HepG2 (cell line): ENCODE data around the gene KRTAP5-11.
"Not testable (repeated sequence)": the region's sequence is repeated elsewhere in the genome, so short reads cannot be mapped to it uniquely, and the experiment has no call there.

ENCODE experiments used
- CEBPB ChIP-seq: IDR thresholded peaks from 2 replicates; pipeline ENCODE4 v1.6.1; 2011; ENCODE audit warnings: low read depth, low read length, improper control_type of control experiment, borderline replicate concordance
- CREB1 ChIP-seq, 2 experiments: fragments of 450-650 bp in 1 of 2; IDR thresholded peaks; 2 replicates each; pipeline ENCODE4 v1.6.1; 2016 to 2017; ENCODE audit warnings: control low read depth in 1 of 2, mild to moderate bottlenecking in 1 of 2, missing compliant biosample characterization in 1 of 2, missing genetic modification characterization in 1 of 2
- CTCF ChIP-seq: sonication (generic); formaldehyde crosslinking; IDR thresholded peaks from 2 replicates; pipeline ENCODE4 v1.5.0; 2020; ENCODE audit warnings: mild to moderate bottlenecking, missing genetic modification reagents, moderate library complexity
- GABPB1 ChIP-seq: IDR thresholded peaks from 2 replicates; pipeline ENCODE4 v1.6.1; 2016; ENCODE audit warnings: mild to moderate bottlenecking, missing genetic modification reagents, moderate library complexity, missing compliant biosample characterization
- HDAC2 ChIP-seq: sonication (generic); formaldehyde crosslinking; IDR thresholded peaks from 2 replicates; pipeline ENCODE4 v1.4.0; 2020; ENCODE audit warnings: missing genetic modification reagents
- IRF2 ChIP-seq: IDR thresholded peaks from 2 replicates; pipeline ENCODE4 v1.6.1; 2018; ENCODE audit warnings: missing genetic modification reagents, missing compliant biosample characterization
- ZMAT5 ChIP-seq: sonication (generic); formaldehyde crosslinking; IDR thresholded peaks from 2 replicates; pipeline ENCODE4 v1.5.0; 2020; ENCODE audit warnings: mild to moderate bottlenecking, low read depth, missing genetic modification reagents, borderline replicate concordance
- ZNF589 ChIP-seq: sonication (generic); formaldehyde crosslinking; conservative IDR thresholded peaks from 2 replicates; pipeline ENCODE4 v1.8.0; 2022; ENCODE audit warnings: mild to moderate bottlenecking, moderate library complexity, missing genetic modification reagents

- TF ChIP-seq ZNF589 (CRISPR knock-in tag); CREB1 (IDR thresholded peaks at IDR 0.05); CREB1 (CRISPR knock-in tag; IDR thresholded peaks at IDR 0.05); IRF2 (CRISPR knock-in tag); CEBPB; GABPB1 (CRISPR knock-in tag); HDAC2 (CRISPR knock-in tag); ZMAT5 (CRISPR knock-in tag); CTCF (CRISPR knock-in tag): not testable (repeated sequence)
These were observed 5.6 kb upstream of the KRTAP5-11 start for GRCh38 chr11:71588314-71588713.
